ENCODE data around the gene CCDC69.

The CCDC69 gene

DNA sequence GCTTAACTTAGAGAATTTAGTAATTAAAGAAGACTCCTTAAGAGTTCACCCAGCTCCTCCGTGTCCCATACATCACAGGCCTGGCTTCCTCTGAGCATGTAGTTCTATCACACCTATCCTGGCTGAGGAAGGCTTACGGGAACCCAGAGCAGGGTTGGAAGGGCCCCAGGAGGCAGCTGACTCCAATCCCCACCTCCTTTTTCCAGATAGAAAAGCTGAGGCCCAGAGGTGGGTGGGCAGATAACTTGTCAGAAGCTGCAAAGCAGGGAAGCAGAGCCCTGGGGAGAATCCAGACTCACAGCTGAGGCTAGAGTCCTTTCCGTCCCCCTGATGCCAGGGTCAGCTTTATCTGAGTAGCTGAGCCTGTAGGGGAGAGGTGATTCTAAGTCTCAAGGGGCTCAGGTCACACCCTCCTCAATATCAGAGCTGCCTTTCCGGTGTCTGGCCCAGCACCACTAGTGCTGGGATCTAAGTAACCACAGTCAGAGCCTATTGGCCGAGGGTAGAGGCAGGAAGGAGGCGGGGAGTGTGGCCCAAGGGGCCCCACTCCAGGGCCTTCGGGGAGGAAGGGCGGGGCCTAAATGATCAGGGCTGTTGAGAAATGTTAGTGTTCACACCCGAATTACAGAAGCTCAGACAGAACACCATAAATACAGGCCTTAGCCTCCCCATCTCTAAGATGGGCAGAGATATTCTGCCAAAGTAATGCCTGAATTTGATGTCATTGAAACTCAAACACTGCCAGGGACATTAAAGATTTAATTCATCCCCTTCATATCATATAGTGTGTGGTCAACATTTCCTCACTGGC is 9.9 kb downstream of the CCDC69 start:
- Histone ChIP-seq H3K27me3 (replicated peaks) (no peaks in the 10 kb centered on the region), H3K27ac (no peak overlapping the region), H3K36me3 (replicated peaks) (no peaks in the 10 kb centered on the region), H3K4me3 (ENCODE audit: low read depth, low read length) (no peak overlapping the region)
- in situ Hi-C loops (cut with HindIII; ENCODE audit: low pct_ligation_motif_present, low sequenced_read_pairs), result no loop called here
- DNase-seq, result peak; percentile 7
- no peak for TF ChIP-seq CTCF (IDR thresholded peaks at IDR 0.05; ENCODE audit: low read depth, low read length, missing control alignments)

DNA sequence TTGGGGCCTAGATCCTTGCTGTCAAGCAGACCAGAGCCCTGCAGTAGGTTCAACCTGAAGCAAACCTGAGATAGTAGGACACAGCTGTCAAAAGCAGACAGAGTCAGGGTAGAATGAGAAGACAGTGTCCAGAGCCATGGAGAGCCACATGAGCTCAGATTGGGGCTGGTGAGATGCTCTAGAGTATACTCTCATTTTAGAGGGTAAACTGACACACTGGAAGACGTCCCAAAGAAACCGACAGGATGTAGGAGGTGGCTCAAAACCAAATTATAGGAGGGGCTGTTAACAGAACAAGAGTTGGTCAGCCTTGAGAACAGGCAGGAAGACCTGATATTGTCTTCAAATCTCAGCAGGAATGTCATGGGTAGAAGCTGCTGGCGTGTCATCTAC is 11.5 kb downstream of the CCDC69 start:
- no peak for TF ChIP-seq CTCF (IDR thresholded peaks at IDR 0.05; ENCODE audit: low read depth, low read length, missing control alignments)
- Histone ChIP-seq H3K36me3 (replicated peaks) (no peaks in the 10 kb centered on the region), H3K4me3 (ENCODE audit: low read depth, low read length) (no peak overlapping the region), H3K27ac (no peak overlapping the region), H3K27me3 (replicated peaks) (no peaks in the 10 kb centered on the region)
- in situ Hi-C loops (cut with HindIII; ENCODE audit: low pct_ligation_motif_present, low sequenced_read_pairs), result no loop called here
- no peak for DNase-seq

- no peaks in the 10 kb centered on the region for H3K36me3 ChIP-seq (replicated peaks)
- TF ChIP-seq CTCF (IDR thresholded peaks at IDR 0.05; ENCODE audit: low read depth, low read length, missing control alignments), result no peak
- no peak overlapping the region for H3K27ac ChIP-seq
- in situ Hi-C loops (cut with HindIII; ENCODE audit: low pct_ligation_motif_present, low sequenced_read_pairs), result no loop called here
- no peak for DNase-seq
- no peak overlapping the region for H3K4me3 ChIP-seq (ENCODE audit: low read depth, low read length)
- no peaks in the 10 kb centered on the region for H3K27me3 ChIP-seq (replicated peaks)
These were observed 15.4 kb downstream of the CCDC69 start for GRCh38 chr5:151208481-151208914.

DNA sequence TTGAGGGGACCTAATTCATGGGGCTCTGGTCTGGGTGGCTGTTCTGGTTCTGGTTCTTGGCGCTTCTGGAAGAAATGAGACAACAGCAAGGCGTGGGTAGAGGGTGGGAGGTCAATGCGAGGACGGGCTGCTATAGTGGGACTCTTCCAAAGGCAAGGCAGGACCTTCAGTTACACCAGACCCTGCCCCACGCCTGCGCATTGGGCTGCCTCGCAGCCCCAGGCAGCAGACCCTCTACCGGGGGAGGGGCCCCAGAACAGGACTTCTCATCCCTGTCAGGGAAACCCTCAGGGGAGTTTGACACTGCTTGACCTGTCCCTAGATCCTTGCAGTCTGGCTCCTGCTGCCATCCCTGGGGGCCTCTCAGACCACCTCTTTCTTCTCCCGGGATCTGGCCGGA is 18.5 kb downstream of the CCDC69 start:
- no peak for DNase-seq
- Histone ChIP-seq H3K27me3 (replicated peaks) (no peaks in the 10 kb centered on the region), H3K36me3 (replicated peaks) (no peaks in the 10 kb centered on the region), H3K27ac (no peak overlapping the region), H3K4me3 (ENCODE audit: low read depth, low read length) (no peak overlapping the region)
- in situ Hi-C loops (cut with HindIII; ENCODE audit: low pct_ligation_motif_present, low sequenced_read_pairs), result no loop called here
- TF ChIP-seq CTCF (IDR thresholded peaks at IDR 0.05; ENCODE audit: low read depth, low read length, missing control alignments), result no peak

GRCh38 chr5:151204051-151204450 is 19.8 kb downstream of the CCDC69 start:
- no peak for TF ChIP-seq CTCF (IDR thresholded peaks at IDR 0.05; ENCODE audit: low read depth, low read length, missing control alignments)
- no peak for DNase-seq
- no peak overlapping the region for H3K27ac ChIP-seq
- H3K27me3 ChIP-seq (replicated peaks), result no peaks in the 10 kb centered on the region
- no peaks in the 10 kb centered on the region for H3K36me3 ChIP-seq (replicated peaks)
- no peak overlapping the region for H3K4me3 ChIP-seq (ENCODE audit: low read depth, low read length)
- in situ Hi-C loops (cut with HindIII; ENCODE audit: low pct_ligation_motif_present, low sequenced_read_pairs), result no loop called here

All from brain microvascular endothelial cell (primary cell).